Thoracic aorta (tissue), 2 donors: Measurements from ENCODE around the gene NMT1. TPM values are rescaled to one million over a fixed set of nuclear protein-coding genes. Genes with fewer than 3 reads are reported as not detected.

Experiments used
- ATAC-seq: fragments of 150-250 bp; one replicate; pipeline ENCODE4 v1.8.0; 2017; ENCODE audit warnings: low read depth; ENCODE audit not compliant: insufficient number of reproducible peaks, low FRiP score
- DNase-seq: peaks from one replicate; pipeline ENCODE4 v3.0.0-alpha.2; 2020; ENCODE audit warnings: low spot score
- H3K27ac ChIP-seq, 2 donors: fragments of 200-600 bp; sonication (generic); 1 replicate in 1 of 2; 2 replicates in 1 of 2; pipeline ENCODE4 v1.5.1; 2016; ENCODE audit warnings: mild to moderate bottlenecking in 2 of 2, moderate library complexity in 2 of 2
- H3K27me3 ChIP-seq: fragments of 200-600 bp; sonication (generic); replicated peaks from 2 replicates; pipeline ENCODE4 v1.6.0; 2016; ENCODE audit warnings: mild to moderate bottlenecking; ENCODE audit not compliant: insufficient read depth
- H3K36me3 ChIP-seq: fragments of 200-600 bp; sonication (generic); one replicate; pipeline ENCODE4 v1.5.1; 2016
- H3K4me1 ChIP-seq, 2 donors: fragments of 200-600 bp; sonication (generic); 1 replicate in 1 of 2; 2 replicates in 1 of 2; pipeline versions ENCODE4 v1.5.1 to v1.6.0; 2016; ENCODE audit warnings: low read depth in 2 of 2, mild to moderate bottlenecking in 1 of 2; ENCODE audit not compliant: control insufficient read depth in 1 of 2
- H3K4me3 ChIP-seq: fragments of 200-600 bp; sonication (generic); 2 replicates; pipeline ENCODE4 v1.5.1; 2016; ENCODE audit warnings: mild to moderate bottlenecking
- H3K9me3 ChIP-seq: fragments of 200-600 bp; sonication (generic); 2 replicates; pipeline ENCODE4 v1.5.1; 2016
- CTCF ChIP-seq: fragments of 200-600 bp; sonication (generic); IDR thresholded peaks from one replicate; pipeline ENCODE4 v1.5.1; 2019; ENCODE audit warnings: antibody characterized with exemption
- total RNA-seq, 2 donors: library from RNA; depleted of rRNA; stranded (reverse); fragments of >200 nt; gene quantifications; one replicate each; pipeline versions ENCODE4 v1.1.0 to v1.2.3, GENCODE V29; 2016

NMT1 gene
- total RNA-seq, 2 donors from 2014 or later: 53.1 to 64.8 TPM

- no peak for ATAC-seq
- no peak for TF ChIP-seq CTCF
- DNase-seq: no peak
- Histone ChIP-seq H3K4me1 (peaks cover 23 to 48% of the 10 kb centered on the region in 2 donors), H3K27me3 (no peaks in the 10 kb centered on the region), H3K4me3 (no peak overlapping the region), H3K9me3 (no peaks in the 10 kb centered on the region), H3K36me3 (peaks cover 63% of the 10 kb centered on the region), H3K27ac (peak overlapping the region; percentile 62 to 82)
These were observed 52.3 kb downstream of the NMT1 start for GRCh38 chr17:45113424-45113754.

- no peak overlapping the region for H3K4me3 ChIP-seq
- H3K36me3 ChIP-seq: peaks cover 67% of the 10 kb centered on the region
- H3K9me3 ChIP-seq: no peaks in the 10 kb centered on the region
- no peak for TF ChIP-seq CTCF
- ATAC-seq: no peak
- peak overlapping the region; percentile 62 to 82 for H3K27ac ChIP-seq
- peaks cover 23 to 39% of the 10 kb centered on the region in 2 donors for H3K4me1 ChIP-seq
- no peaks in the 10 kb centered on the region for H3K27me3 ChIP-seq
- no peak for DNase-seq
These were observed 53.2 kb downstream of the NMT1 start for GRCh38 chr17:45114117-45114932.

- Histone ChIP-seq H3K4me1 (peaks cover 23 to 31% of the 10 kb centered on the region in 2 donors), H3K36me3 (peaks cover 75% of the 10 kb centered on the region), H3K4me3 (no peak overlapping the region), H3K27ac (peak overlapping the region; percentile 62 to 82), H3K27me3 (no peaks in the 10 kb centered on the region), H3K9me3 (no peaks in the 10 kb centered on the region)
- ATAC-seq (no peak), DNase-seq (no peak)
- TF ChIP-seq CTCF: no peak
These were observed 54.0 kb downstream of the NMT1 start for GRCh38 chr17:45115015-45115625.

GRCh38 chr17:45115871-45116270 is 54.8 kb downstream of the NMT1 start:
- no peak for ATAC-seq
- TF ChIP-seq CTCF: no peak
- Histone ChIP-seq H3K4me3 (no peak overlapping the region), H3K27ac (peak overlapping the region in 1 of 2 donors; percentile 10), H3K4me1 (peaks cover 16 to 24% of the 10 kb centered on the region in 2 donors), H3K27me3 (no peaks in the 10 kb centered on the region), H3K36me3 (peaks cover 81% of the 10 kb centered on the region), H3K9me3 (no peaks in the 10 kb centered on the region)
- DNase-seq: no peak

- Histone ChIP-seq H3K27ac (peak overlapping the region in 1 of 2 donors; percentile 10), H3K4me3 (no peak overlapping the region), H3K27me3 (no peaks in the 10 kb centered on the region), H3K9me3 (no peaks in the 10 kb centered on the region), H3K4me1 (peaks cover 10 to 19% of the 10 kb centered on the region in 2 donors), H3K36me3 (peaks cover 81% of the 10 kb centered on the region)
- DNase-seq (no peak), ATAC-seq (no peak)
- TF ChIP-seq CTCF: no peak
These were observed 55.4 kb downstream of the NMT1 start for GRCh38 chr17:45116434-45117016.
